Spleen (tissue), 7 donors: ENCODE data around the gene NOP16.

Source experiments
- CTCF ChIP-seq, 11 experiments: fragments of 200-600 bp in 7 of 11; fragments of 450-650 bp in 4 of 11; sonication (generic) in 4 of 11; IDR thresholded peaks in 8 of 11; conservative IDR thresholded peaks in 3 of 11; 1 replicate in 7 of 11; 2 replicates in 4 of 11; pipeline versions ENCODE4 v1.4.0 to v1.8.0; 2016 to 2021; ENCODE audit warnings: antibody characterized with exemption in 11 of 11, inconsistent platforms in 4 of 11, mild to moderate bottlenecking in 1 of 11
- POLR2A ChIP-seq, 3 donors: fragments of 450-650 bp; IDR thresholded peaks; one replicate each; pipeline ENCODE4 v1.5.1; 2017; ENCODE audit warnings: antibody characterized with exemption in 3 of 3, mild to moderate bottlenecking in 1 of 3
- donor health status: DM: no; HTN: no; CAD: no; lungs with moderate emphysema.
- donor health status: DM: no; HTN: no; CAD: no.
- donor health status: DM: no; HTN: no; CAD: no.

DNA sequence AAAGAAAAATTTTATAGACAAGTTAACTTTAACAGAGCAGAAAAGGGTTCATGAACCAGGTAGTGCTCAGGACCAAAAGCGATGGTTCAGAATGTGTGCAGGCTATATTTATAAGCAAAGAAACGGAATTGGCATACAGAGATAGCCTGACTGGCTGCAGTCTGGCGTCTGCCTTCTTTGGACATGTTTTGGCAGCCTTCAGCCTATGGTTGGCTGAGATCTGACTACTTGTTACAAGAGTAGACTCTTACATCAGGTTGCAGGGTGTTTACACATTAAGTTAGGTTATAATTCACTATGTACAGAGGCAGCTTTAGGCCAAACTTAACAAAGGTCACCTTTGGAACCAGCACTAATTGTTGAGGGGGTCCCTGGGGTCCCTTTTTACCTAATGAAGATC is 7.0 kb downstream of the NOP16 start:
- TF ChIP-seq CTCF (IDR thresholded peaks at IDR 0.05 in 8 of 11, conservative IDR thresholded peaks at IDR 0.05 in 3 of 11) (no peak), POLR2A (IDR thresholded peaks at IDR 0.05) (no peak)
